NK-92 (cell line): Measurements from ENCODE around the gene RIMBP2.

Experiments used
- DNase-seq: peaks from one replicate; lab custom pipeline; 2025; ENCODE audit not compliant: unreplicated experiment; lab: John Stamatoyannopoulos, UW

The RIMBP2 gene

DNA sequence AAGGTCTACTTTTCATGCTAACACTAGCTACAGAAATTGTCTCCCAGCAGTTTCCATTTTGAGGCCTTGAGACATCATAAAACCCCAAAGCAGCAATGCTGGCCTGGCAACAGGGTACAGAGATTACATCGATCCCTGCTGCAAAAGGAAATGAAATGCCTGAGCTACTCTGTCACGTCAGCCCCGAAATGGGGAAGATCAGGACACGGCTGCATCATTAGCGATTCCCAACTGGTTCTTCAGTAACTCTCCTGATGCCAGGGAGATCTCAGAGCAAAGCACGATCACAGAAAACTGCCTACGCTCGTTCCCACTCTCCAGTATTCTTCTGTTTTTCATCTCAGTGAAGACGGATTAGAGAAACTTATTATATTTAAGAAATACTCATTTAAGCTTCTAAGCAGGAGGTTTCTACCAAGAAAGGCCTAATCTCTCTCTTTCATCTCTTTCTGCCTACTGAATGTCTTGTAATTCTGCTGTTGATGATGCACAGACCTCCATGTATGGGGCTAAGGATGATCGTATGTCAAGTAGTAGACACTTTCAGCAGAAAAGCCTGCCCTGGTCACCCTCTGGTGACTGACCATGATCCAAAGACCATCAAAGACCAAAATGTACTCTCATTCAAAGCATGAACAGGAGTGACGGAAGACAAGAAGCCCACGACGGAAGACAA is 168.5 kb downstream of the RIMBP2 start:
- no peak for DNase-seq

DNA sequence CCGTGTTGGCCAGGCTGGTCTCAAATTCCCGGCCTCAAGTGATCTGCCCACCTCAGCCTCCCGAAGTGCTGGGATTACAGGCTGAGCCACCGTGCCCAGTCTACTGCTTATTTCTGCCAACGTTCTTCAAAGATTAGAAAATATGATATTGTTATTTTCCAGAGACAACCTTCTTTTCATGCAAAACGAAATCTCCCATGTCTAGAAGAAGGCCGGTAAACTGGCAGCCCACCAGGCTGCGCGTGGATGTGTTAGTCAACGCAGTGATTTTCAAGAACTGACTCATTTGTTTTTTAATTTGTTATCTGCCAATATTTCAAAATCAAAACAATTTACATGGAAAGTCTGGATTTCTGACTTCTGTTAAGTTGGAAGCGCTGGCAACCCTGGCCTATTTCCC is 169.6 kb downstream of the RIMBP2 start:
- no peak for DNase-seq

DNA sequence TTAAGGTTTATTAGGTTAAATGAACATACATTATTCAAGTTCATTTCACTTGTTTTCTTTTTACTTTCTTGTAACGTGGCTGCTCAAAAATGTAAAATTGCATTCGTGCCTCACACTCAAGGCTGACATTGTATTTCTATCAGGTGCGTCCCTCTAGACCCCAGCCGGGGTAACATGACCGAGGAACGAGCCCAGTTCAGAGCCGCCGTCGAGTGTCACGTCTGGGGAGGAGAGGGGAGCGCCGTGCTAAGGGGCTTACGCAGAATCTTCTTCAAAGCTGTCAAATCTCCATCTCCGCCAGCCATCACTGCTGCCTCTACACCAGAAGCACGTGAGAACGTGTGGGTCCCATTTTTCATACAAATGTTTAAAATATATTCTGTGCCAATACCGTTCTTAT is 170.6 kb downstream of the RIMBP2 start:
- no peak for DNase-seq

DNA sequence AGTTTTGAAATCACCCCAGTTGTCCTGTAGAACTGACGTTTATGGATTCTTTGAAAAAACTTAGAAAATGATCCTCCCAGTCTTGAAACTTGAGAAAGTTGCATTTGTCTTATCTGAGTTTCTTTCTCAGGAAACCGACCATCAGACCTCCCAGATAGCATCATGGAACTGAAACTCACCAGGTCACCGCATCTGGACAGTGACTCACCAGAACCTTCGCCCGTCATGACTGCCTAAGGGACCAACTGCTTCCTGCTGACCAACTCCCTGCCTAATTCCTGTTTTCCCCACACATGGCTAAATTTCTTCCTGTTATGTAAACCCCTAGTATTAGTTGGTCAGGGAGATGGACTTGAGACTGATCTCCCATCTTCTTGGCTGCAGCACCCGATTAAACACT is 175.7 kb downstream of the RIMBP2 start:
- no peak for DNase-seq

DNA sequence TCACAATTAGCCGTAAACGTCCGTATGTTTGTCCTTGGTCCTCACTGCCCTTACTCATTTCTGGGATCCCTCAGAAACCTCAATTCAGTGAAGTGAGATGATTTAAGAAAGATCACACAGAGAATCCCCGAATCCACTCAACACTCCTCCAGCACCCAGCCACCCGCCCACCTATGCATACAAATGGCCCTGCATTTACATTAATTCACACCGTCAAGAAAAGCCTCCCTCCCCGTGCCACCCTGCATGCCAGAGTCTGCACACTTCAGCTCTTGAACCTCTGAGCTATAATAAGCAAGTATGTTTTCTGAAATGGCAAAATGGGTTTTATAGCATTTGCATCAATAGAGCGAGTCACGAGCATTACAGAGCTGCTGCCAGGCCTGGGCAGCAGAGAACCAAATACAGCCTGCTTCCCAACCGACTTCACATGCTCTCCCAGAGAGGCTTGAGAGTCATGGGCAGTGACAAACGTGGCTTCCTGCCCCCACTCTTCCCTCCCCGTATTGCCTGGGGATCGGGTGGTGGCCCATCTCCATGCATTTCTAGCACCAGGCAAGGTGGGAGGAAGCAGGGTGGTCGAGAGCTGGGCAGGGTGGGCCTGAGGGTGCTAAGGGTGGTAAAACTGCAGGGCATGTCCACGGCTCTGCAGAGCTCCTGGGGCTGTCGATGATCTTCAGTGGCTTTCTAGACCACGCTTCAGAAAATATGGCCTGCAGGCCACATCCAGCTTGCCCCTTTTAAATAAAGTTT is 177.6 kb downstream of the RIMBP2 start:
- no peak for DNase-seq

DNA sequence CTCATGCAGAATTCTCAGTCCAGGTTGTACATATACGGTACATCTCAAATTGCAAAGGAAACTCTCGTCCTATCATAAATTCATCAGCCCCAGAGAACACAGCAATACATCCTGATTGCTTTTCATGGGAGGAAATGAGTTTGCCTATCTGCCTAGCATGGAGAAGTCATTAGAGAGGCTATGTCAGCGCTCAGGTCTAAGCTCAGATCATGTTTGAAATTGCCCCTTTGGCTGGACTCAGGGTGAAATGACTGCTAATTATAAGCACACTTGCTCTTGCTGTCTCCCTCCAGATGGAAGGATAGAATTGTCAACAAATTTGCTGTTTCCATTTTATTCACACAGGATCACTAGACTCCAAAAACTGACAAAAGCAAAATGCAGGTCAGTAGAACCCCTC is 178.4 kb downstream of the RIMBP2 start:
- DNase-seq: no peak

DNA sequence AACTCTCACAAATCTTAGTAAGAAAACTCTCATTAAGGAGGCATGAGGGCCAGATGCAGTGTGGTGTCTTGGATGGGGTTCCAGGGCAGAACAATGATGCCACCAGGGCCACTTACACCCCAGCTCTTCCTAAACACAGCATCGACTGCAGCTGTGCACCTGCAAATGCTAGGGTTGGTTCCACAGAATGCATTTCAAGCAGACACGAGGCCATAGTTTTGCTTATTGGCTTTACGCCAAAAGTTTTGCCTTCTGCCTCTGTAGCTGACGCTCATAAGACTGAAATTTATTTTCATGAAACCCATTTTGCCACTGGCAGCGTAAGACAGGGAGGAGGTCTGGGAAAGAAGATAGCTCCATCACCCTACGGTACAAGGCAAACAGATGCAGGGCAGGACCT is 179.0 kb downstream of the RIMBP2 start:
- no peak for DNase-seq

DNA sequence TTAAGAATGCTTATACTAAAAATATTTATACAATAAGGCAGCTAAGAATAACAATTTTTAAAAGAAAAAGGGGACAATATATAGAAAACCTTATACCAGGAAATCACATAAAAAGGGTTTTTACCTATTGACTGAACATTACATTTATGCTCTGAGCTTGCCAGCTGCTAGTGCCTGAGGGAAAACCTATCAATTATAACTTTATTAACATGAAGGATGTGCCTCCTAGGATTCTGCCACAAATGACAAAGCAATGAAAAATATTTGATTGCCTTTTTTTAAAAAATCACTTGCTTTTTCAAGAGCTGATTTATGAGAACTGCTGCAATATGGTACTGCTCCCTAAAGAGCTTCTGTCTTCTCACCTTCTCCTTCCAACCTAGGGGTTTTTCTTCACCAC is 185.7 kb downstream of the RIMBP2 start:
- DNase-seq: no peak

DNA sequence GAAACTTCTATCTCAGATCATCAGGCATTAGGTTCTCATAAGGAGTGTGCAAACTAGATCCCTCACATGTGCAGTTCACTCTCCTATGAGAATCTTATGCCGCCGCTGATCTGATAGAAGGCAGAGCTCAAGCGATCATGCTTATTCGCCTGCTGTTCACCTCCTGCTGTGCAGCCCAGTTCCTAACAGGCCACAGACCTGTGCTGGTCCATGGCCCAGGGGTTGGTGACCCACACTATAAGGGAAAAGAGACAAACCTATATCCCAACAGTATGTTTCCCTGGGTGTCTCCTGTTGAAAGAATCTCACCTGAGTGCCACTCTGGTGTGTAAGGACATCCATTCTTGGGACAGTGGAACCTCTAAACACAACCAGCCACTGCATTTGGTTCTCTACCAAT is 186.3 kb downstream of the RIMBP2 start:
- no peak for DNase-seq

DNA sequence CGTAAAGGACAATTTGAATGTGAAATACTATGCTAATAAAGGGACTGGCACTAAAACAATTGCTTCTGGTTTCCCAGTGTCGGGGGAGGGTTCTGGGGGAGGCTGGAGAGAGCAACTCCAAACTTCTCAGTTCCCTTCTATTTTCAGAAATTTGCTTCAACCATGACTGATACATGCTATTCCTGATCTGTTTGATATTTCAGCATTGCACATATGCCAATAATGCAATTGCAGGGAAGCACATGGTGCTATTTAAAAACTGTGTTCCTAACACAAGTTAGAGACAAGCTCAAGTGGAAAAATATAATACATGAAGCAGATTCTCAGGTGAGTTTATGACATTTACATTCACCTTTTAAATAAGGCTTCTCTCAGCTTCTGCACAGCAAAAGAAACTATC is 188.9 kb downstream of the RIMBP2 start:
- no peak for DNase-seq

DNA sequence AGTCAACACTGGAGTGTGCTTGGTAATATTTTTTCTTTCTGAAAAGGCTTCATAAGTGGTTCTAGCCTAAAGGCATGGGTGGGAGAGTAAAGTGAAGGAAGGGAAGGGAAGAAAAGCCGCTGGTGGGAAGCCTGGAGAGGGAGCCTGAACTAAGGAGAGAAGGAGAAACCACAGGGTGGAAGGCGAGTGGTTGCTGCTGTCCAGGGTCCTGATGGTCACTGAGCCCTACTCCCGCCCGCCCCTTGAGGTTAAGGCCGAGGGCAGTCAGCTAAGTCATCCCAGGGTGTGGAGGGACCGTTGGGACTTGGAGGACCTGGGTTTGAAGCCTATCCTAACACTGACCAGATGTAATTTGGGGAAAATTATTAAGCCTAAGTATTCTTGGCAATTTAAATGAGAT is 189.3 kb downstream of the RIMBP2 start:
- DNase-seq: no peak

DNA sequence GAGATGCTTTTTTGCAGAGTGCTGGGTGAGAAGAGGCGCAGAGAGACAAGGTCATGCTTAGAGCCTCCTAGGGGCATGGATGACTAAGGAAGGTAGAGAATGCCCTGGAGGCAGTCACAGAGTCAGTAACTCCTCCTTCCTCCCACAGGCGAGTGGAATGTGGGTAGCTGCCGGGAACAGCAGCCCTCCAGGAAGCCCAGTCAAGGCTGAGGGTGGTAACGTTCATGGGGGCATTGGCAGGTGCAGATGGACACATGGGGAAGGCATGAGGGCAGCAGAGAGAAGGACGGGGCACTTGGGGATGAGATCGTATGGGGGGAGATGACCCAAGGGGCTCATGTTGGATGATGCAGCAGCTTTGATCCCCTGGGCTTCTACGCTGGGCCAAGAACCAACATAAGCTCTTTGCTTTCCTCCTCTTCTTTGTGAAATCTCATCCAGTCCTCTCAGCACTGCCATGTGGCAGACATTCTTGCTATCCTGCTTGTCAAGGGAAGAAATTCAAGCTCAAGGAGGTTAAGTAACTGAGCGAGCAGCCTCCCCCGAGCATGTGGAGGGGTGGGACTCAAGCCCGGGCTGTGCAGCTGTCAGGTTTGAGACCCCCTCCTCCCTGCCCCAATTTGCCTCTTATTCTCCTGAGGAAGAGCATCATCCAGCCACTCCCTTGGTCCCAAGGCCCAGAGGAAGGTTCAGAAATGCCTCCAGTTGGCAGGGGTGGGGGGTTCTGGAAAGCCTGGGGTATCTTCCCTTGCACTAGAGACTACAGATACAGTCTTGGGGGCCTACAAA is 190.5 kb downstream of the RIMBP2 start:
- no peak for DNase-seq

DNA sequence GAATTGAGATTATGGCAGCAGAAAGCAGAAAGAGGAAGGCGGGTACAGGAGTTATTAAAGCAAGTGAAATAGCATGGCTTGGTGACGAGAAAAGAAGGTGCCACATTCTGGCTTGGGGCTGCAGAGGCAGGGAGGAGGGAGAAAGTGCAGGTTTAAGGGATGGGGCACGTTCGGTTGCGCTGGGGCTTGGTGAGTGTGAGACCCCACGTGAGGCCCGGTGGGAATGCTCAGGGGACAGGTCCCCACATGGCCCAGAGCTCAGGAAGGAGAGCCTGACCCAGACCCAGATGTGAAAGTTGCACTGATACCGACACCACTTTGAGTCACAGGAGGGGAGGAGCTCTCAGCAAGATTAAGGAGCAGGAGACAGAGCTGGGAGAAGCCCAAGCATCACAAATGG is 191.3 kb downstream of the RIMBP2 start:
- no peak for DNase-seq

DNA sequence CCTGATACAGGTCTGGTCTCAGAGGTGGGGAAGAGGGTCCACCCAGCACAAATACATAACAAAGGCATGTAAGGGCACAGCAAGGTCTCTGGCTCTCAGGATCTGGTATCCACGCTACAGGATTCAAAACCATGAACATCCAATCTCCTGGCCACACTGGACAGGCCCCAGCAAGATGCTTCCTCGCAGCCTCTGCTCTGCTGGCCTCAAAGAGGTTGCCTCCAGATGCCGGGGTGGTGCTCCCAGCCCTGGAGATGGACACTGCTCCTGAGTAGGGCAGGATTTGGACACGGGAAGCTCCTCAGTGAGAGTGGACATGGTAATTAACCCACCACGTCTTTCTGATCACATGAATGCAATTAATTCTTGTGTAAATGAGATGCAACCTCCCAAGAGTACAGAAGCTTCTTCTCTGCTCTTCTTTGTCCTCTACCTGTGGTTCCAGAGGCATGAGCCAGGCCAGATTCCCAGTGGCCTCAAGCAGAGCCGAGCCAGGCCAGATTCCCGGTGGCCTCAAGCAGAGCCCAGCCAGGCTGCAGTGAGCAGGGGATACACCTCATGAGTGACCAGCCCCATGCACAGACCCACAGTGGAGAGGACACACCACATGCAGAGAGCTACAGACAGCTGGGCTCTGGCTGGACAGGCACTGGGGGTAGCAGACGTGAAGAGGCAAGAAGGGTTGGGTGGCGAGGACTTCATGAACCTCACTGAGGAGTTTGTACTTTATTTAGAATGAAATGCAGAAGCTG is 192.1 kb downstream of the RIMBP2 start:
- no peak for DNase-seq

DNA sequence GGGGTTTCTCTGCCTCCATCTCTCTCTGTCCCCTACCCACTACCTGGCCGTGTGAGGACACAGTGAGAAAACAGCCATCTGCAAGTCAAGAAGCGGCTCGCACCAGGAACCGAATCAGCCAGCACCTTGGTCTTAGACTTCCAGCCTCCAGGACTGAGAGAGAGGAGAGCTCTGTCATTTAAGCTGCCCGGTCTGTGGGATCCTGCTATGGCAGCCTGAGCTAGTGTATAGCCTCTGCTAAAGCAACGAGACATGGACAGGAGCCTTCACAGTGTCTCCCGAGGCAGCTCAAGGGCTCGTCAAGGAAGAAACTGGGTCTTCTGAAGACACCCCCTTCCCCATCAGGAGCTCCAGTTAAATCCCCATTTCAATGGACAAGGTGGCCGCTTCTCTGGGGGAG is 192.9 kb downstream of the RIMBP2 start:
- DNase-seq: no peak

DNA sequence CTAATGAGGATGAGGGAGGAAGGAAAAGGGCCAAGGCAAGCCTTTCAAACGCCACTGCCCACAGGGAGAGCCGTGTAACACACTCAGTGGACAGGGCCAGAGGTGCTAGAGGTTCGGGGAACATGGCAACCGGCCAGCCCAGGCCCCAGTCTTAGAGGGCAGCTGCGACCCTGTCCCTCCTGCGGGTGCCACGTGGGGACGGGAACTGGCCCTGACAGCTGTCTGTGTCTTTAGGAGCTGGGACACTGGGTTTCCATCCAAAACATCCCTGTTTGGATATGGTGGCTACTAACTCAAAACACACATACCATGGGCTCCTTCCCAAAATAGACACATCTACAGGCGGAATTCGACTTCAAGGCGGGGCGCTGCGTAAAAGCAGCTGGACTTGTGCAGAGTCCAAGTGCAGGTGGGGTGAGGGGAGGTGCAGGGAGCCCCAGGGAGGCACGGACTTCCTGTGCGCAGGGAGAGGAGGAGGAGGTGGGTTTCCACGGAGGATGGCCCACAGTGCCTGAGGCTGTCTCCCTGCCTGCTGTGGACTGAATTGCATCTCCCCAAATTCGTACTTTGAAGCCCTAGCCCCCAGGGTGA is 193.8 kb downstream of the RIMBP2 start:
- DNase-seq: no peak

DNA sequence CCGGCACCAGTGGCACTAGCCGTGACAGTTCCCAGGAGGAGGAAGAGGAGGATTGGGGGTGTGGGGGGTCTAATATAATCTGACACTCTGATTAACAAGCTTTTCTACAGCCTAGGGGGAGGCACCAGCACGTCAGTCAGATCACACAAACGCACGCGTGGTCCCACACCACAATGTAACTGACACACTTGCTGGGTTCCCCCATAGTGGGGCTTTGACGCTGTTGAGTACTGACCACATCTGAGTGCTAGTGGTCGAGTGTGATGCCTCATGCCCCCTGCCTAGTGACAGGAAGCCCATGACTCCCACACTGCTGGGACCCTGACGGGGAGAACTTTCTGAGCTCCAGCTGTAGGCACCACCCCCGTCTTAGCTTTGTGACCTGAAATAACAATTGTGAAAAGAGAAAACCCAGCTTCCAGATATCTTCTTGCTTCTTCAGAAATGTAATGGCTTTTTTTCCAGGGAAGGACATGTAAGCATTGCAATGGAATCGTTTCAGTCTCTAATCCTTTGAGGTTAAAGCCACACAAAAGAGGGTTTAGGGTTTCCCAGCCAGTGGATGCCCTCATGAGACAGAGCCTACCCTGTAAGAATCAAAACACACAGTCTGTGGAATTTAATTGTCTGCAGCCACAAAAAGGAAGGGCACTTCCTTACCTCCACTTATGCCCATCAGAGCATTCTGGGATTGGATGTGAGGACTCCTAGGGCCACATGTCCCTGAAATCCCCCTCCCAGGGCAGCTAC is 194.5 kb downstream of the RIMBP2 start:
- DNase-seq: no peak

DNA sequence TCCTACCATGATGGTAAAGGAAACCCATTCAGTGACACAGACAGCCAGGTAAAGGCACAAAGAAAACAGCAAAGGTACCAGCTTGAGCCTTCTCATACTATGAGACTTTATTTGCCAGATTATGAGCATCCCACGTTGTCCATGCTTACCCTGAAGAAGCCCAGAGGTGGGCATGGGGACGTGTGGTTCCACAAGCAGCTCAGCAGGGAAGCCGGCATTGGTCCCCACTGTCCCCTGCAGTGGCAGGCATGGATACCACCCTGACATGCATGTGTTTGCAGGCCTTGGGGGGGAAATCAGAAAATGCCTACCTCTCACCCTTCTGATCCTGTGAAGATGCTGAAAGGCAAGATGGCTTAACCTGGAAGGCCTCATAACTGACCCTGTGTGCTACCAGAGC is 195.3 kb downstream of the RIMBP2 start:
- no peak for DNase-seq

DNA sequence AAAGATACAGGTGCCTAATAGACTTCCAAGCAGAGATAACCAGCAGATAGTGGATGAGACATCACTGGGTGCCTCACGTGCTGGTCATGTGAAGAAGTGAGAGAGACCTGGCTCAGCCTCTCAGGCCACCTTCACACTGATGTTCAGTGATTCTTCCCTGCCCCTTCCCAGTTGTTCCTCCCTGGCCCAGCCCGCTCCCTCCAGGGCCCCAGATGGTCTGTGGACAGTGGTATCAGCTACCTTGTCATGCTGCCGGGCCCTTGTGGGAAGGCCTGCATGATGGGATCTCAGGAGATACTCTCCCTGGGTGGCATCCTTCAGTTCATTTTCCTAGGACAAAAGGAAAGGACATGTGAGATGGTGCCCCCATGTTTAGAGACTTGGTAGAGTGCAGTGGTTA is 198.5 kb downstream of the RIMBP2 start:
- DNase-seq: no peak

DNA sequence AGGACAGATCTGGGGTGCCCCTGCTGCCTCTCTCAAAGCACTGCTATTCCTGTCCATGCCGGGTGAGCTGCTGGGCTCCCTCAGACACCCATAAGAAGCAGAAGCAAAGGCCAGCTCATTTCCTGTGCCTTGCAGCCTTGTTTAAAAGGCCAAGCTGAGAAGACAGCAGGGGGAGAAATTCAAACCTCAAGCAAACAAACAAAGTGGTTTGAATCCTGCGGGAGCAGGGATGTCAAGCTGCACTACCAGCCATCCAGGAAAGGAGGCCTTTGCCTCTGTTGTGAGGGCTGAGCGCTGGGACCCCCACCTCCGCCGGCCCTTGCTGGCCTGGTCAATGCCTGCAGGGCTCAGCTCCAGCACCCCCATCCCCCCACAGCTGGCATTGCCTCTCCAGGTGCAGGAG is 201.9 kb downstream of the RIMBP2 start:
- no peak for DNase-seq
